Omental fat pad (tissue), 4 donors: Measurements from ENCODE around the gene SFT2D3. TPM values are rescaled to one million over a fixed set of nuclear protein-coding genes. Genes with fewer than 3 reads are reported as not detected.

Experiments
- ATAC-seq: fragments of 150-250 bp; one replicate; pipeline ENCODE4 v1.9.1; 2016; ENCODE audit warnings: mild to moderate bottlenecking, moderate library complexity; ENCODE audit not compliant: low FRiP score
- DNase-seq: peaks from one replicate; pipeline ENCODE4 v3.0.0-alpha.2; 2019; ENCODE audit warnings: low spot score
- total RNA-seq, 4 donors: library from RNA; depleted of rRNA; stranded (reverse); fragments of >200 nt; gene quantifications; one replicate each; pipeline ENCODE4 v1.1.0, GENCODE V29; 2016
- TF ChIP-seq, protein P1 (sequence below), 3 donors: fragments of 450-650 bp; IDR thresholded peaks; one replicate each; pipeline ENCODE4 v1.5.1; 2016 to 2017; ENCODE audit warnings: antibody characterized with exemption in 3 of 3, mild to moderate bottlenecking in 3 of 3, moderate library complexity in 2 of 3

The SFT2D3 gene
- total RNA-seq, 4 donors from 2014 or later: 4.4 to 11.7 (median 5.1) TPM

DNA sequence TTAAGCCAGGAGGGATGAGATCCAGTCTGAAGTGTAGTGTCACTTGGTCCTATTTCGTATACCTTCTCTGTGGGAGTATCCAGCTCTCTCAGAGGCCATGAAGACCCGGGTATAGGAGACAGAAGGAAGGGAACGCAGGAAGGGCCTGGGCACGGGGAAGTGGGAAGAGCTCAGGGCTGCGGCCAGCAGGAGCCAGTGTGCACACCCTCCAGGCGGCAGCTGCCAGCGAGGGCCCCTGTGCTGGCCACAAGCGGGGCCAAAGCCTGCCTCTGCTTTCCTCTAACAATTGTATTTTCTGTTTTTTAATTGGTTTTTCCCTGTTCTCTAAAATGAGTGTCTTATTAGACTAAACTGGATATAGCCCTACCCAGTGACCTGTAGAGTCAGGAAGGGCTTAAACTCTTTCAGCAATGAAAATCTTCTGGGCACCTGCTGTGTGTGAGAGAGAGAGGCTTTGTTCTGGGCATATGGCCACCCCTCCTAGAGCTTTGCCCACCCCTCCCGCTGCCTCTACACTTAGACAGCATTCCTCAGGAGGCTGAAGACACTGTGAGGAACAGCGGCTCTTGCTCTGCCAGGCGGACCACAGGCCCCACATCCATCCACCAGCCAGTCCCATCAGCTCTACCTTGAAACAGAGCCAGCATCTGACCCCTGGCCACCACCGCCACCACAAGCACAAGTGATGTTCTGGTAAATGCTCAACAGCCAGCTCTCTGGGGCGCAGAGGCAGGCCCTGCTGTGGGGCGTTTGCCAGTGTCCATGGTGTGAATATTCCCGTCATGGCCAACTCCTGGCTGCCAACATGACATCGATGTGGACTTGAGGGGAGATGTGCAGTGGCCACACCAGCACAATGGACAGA lies 45.9 kb upstream of the SFT2D3 start:
- DNase-seq (no peak), ATAC-seq (no peak)
- TF ChIP-seq, protein P1, sequence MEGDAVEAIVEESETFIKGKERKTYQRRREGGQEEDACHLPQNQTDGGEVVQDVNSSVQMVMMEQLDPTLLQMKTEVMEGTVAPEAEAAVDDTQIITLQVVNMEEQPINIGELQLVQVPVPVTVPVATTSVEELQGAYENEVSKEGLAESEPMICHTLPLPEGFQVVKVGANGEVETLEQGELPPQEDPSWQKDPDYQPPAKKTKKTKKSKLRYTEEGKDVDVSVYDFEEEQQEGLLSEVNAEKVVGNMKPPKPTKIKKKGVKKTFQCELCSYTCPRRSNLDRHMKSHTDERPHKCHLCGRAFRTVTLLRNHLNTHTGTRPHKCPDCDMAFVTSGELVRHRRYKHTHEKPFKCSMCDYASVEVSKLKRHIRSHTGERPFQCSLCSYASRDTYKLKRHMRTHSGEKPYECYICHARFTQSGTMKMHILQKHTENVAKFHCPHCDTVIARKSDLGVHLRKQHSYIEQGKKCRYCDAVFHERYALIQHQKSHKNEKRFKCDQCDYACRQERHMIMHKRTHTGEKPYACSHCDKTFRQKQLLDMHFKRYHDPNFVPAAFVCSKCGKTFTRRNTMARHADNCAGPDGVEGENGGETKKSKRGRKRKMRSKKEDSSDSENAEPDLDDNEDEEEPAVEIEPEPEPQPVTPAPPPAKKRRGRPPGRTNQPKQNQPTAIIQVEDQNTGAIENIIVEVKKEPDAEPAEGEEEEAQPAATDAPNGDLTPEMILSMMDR (IDR thresholded peaks at IDR 0.05): no peak

DNA sequence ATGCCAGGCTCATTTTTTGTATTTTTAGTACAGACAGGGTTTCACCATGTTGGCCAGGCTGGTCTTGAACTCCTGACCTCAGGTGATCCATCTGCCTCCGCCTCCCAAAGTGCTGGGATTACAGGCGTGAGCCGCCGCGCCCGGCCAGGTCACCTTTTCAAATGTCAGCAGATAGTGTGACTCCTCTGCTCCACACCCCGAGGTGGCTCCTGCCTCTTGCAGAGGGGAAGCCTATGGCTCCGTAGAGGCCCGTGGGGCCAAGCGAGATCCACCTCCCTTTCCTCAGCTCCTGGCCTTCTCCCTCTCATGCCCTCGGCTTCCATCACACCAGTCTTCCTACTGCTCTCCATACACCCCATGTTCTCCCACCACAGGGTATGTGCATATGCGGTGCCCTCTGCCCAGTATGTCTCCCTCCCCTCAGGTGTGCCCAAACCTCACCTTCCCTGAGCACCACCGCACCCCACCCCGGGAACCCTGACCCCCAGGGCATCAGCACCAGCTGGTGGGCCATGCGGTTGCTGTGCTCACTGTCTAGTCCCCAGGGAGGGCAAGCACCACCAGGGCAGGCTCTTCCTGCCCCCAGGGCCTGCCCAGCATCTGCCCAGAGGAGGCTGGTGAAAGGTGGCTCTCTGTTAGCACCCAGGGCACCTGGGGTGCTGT lies 44.6 kb upstream of the SFT2D3 start:
- no peak for ATAC-seq

DNA sequence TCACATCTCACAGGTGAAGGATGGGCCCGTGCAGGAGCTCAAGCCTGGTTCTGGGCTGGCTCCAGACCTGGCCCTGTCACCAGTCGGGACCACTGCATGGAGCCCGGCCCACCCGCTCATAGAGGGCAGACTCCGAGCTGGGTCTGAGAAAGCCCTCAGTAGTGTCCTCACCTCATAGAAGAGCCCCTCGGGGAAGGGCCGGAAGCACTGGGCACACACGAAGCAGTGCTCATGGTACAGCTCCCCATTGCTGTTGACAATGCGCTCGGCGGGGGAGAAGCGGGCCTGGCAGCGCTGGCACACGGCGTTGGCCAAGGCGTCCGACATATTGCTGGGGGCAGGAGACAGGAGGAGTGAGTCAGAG lies 44.1 kb upstream of the SFT2D3 start:
- TF ChIP-seq, protein P1 (IDR thresholded peaks at IDR 0.05): no peak
- no peak for DNase-seq
- ATAC-seq: no peak

More for the DNA sequence above, 44.6 kb upstream of the SFT2D3 start:
- DNase-seq: no peak
- TF ChIP-seq, protein P1 (IDR thresholded peaks at IDR 0.05): no peak

DNA sequence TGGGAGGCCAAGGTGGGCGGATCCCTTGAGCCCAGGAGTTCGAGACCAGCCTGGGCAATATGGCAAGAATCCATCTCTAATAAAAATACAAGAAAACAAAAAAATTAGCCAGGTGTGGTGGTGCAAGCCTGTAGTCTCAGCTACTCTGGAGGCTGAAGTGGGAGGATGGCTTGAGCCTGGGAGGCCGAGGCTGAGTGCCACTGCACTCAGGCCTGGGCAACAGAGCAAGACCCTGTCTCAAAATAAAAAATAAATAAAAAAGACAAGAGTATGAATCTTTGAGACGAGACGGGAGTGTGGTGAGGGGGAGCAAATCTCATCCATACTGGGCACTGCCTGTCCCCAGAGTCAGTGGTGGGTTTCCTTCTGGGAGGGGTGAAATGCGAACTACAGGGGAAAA lies 43.2 kb upstream of the SFT2D3 start:
- DNase-seq: no peak
- TF ChIP-seq, protein P1 (IDR thresholded peaks at IDR 0.05): no peak
- no peak for ATAC-seq

DNA sequence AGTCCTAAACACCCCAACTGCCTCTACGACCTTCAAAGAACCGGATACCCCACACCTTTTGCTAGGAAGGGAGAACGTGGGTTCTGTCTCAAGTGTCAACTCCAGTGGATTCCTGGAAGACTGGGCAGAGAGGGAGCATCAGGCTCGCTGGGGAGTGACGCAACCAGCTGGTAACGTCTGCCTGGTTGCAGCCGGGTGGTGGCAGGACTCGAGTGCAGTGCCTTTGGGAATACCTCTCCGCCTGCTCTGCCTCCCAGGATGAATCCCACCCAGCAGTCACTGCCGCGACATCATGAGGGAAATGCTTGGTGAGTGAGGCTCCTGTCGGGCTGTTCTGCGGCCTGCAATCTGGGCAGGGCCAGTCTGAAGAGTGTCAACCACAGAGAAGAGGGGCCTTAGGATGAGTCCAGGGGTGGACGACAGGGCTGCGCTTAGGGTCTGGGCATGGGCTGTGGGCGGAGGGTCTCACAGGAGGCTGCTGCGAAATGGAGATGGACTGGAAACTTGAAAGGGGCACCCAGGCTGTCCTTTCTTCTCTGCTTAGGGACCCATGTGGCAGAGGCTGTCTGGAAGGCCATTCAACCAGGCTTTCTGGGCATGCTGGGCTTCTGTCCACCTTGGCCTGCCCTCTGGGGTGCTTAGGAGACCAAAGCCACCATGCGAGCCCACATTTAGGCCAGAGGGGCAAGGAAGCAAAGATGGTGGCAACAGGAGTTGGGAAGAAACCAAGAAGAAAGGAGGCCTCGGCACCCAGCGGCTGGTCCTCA lies 42.5 kb upstream of the SFT2D3 start:
- TF ChIP-seq, protein P1 (IDR thresholded peaks at IDR 0.05): no peak
- no peak for ATAC-seq
- DNase-seq: no peak

DNA sequence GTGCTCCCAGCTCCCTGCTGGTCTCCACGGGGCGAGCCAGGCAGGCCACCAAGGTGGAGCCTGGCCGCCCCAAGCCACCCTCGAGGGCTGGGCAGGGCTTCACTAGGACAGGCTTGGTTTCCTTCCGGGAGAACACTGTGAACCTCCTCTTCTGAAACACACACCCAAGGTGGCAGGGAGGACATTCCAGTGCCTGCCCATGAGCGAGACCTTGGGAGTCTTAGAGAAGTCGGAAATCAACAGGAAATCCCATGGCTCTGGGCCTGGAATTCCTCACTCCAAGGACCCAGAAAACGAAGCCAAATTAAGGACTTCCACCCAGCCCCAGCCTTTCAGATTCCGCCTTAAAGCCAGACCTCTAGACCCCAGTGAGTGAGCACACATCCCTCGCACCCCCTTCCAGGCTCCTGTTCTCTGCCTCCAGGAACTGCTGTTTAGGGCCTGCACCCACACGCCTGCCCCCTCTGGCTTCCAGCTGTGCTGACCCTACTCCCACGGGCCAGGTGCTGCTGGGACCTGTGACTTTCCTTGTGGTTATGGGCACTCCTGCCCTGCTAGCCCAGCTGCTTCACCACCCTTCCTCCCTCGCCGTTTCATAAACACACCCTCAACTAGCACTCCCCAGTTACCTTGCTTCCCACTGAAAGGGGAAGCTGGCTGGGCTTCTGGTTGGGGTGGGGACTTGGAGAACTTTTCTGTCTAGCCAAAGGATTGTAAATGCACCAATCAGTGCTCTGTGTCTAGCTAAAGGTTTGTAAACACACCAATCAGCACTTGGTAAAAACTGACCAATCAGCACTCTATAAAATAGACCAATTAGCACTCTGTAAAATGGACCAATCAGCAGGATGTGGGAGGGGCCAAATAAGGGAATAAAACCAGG lies 41.6 kb upstream of the SFT2D3 start:
- ATAC-seq: peak; percentile 46

More for the DNA sequence above, 41.6 kb upstream of the SFT2D3 start:
- DNase-seq: no peak
- TF ChIP-seq, protein P1 (IDR thresholded peaks at IDR 0.05): no peak
